A549 (cell line): ENCODE measurements around the gene S100A8.

Experiments
- CHD4 ChIP-seq: fragments of 200-600 bp; sonication (generic); IDR thresholded peaks from 2 replicates; pipeline ENCODE4 v1.6.1; 2016; ENCODE audit warnings: antibody characterized with exemption, mild to moderate bottlenecking, borderline replicate concordance
- EP300 ChIP-seq, 2 experiments: fragments of >200 bp; sonication (Bioruptor Twin); formaldehyde crosslinking; IDR thresholded peaks; 2 replicates in 1 of 2; 3 replicates in 1 of 2; pipeline ENCODE4 v1.6.1; 2016 to 2017
- HDAC2 ChIP-seq: fragments of 200-600 bp; sonication (generic); IDR thresholded peaks from 2 replicates; pipeline ENCODE4 v1.6.1; 2016
- NPAS2 ChIP-seq: fragments of 250-450 bp; sonication (Bioruptor Pico); IDR thresholded peaks from 2 replicates; pipeline ENCODE4 v1.8.0; 2022; ENCODE audit warnings: mild to moderate bottlenecking, moderate library complexity, borderline replicate concordance
- NR3C1 ChIP-seq: fragments of >200 bp; sonication (Bioruptor Twin); formaldehyde crosslinking; IDR thresholded peaks from 3 replicates; pipeline ENCODE4 v1.6.1; 2017
- POLR2A ChIP-seq: IDR thresholded peaks from 2 replicates; pipeline ENCODE4 v1.6.1; 2012; ENCODE audit warnings: mild to moderate bottlenecking, low read length
- POLR2AphosphoS2 ChIP-seq: conservative IDR thresholded peaks from 2 replicates; pipeline ENCODE4 v1.6.1; 2012; ENCODE audit warnings: low read length, improper control_type of control experiment, inconsistent platforms
- RAD21 ChIP-seq, 2 experiments: fragments of >200 bp in 1 of 2; sonication (Bioruptor Twin) in 1 of 2; formaldehyde crosslinking in 1 of 2; IDR thresholded peaks in 1 of 2; conservative IDR thresholded peaks in 1 of 2; 2 replicates in 1 of 2; 3 replicates in 1 of 2; pipeline ENCODE4 v1.6.1; 2012 to 2018; ENCODE audit warnings: inconsistent platforms in 1 of 2
- SREBF2 ChIP-seq: fragments of 450-650 bp; IDR thresholded peaks from 2 replicates; pipeline ENCODE4 v1.6.1; 2014; ENCODE audit warnings: mild to moderate bottlenecking, moderate library complexity
- ZNF302 ChIP-seq: fragments of 250-450 bp; sonication (Bioruptor Pico); IDR thresholded peaks from 2 replicates; pipeline ENCODE4 v1.9.0; 2021; ENCODE audit warnings: inconsistent platforms, mild to moderate bottlenecking, moderate library complexity
- TF ChIP-seq, protein P1 (sequence below): fragments of >200 bp; sonication (Bioruptor Twin); formaldehyde crosslinking; IDR thresholded peaks from 3 replicates; pipeline ENCODE4 v1.5.1; 2016
- TF ChIP-seq, protein P2 (sequence below): IDR thresholded peaks from 2 replicates; pipeline ENCODE4 v1.6.1; 2012

DNA sequence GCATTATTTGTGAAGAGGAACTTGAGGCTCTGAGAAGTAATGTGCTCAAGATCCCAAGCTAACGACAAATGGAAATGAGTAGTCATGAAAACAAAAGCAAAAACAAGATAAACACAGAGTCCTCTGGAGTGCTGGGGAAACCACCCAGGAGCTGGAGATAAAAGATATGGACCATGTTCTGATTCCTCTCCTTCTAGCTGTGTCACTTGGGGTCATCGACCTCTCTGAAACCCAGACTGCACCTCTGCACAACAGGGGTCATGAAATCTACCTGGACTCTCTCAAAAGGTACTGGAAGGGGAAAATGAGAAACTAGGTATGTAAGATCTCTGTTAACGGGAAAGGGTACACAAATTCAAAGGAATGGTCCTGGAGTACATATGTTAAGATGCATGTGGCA lies 48.7 kb downstream of the S100A8 start:
- TF ChIP-seq EP300 (IDR thresholded peaks at IDR 0.05), result no peak
- no peak for TF ChIP-seq SREBF2
- TF ChIP-seq ZNF302, result no peak
- TF ChIP-seq, protein P1, sequence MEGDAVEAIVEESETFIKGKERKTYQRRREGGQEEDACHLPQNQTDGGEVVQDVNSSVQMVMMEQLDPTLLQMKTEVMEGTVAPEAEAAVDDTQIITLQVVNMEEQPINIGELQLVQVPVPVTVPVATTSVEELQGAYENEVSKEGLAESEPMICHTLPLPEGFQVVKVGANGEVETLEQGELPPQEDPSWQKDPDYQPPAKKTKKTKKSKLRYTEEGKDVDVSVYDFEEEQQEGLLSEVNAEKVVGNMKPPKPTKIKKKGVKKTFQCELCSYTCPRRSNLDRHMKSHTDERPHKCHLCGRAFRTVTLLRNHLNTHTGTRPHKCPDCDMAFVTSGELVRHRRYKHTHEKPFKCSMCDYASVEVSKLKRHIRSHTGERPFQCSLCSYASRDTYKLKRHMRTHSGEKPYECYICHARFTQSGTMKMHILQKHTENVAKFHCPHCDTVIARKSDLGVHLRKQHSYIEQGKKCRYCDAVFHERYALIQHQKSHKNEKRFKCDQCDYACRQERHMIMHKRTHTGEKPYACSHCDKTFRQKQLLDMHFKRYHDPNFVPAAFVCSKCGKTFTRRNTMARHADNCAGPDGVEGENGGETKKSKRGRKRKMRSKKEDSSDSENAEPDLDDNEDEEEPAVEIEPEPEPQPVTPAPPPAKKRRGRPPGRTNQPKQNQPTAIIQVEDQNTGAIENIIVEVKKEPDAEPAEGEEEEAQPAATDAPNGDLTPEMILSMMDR, result no peak
- no peak for TF ChIP-seq POLR2A
- no peak for TF ChIP-seq NPAS2 (CRISPR knock-in tag)
- no peak for TF ChIP-seq RAD21 (conservative IDR thresholded peaks at IDR 0.05 in 1 of 2, IDR thresholded peaks at IDR 0.05 in 1 of 2)
- no peak for TF ChIP-seq POLR2AphosphoS2
- no peak for TF ChIP-seq NR3C1
- TF ChIP-seq, protein P2, sequence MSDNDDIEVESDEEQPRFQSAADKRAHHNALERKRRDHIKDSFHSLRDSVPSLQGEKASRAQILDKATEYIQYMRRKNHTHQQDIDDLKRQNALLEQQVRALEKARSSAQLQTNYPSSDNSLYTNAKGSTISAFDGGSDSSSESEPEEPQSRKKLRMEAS, result no peak
- no peak for TF ChIP-seq CHD4
- TF ChIP-seq HDAC2, result no peak
